ENCODE measurements around the gene PSD4.

Gene PSD4

GRCh38 chr2:113227290-113227689, 53.5 kb downstream of the PSD4 start (continued):
- TF ChIP-seq, protein P1, sequence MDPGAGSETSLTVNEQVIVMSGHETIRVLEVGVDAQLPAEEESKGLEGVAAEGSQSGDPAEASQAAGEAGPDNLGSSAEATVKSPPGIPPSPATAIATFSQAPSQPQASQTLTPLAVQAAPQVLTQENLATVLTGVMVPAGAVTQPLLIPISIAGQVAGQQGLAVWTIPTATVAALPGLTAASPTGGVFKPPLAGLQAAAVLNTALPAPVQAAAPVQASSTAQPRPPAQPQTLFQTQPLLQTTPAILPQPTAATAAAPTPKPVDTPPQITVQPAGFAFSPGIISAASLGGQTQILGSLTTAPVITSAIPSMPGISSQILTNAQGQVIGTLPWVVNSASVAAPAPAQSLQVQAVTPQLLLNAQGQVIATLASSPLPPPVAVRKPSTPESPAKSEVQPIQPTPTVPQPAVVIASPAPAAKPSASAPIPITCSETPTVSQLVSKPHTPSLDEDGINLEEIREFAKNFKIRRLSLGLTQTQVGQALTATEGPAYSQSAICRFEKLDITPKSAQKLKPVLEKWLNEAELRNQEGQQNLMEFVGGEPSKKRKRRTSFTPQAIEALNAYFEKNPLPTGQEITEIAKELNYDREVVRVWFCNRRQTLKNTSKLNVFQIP (CRISPR knock-in tag; IDR thresholded peaks at IDR 0.05; ENCODE audit: borderline replicate concordance, low read depth): no peak

- no peak for TF ChIP-seq ZC3H10 (CRISPR knock-in tag; IDR thresholded peaks at IDR 0.05)
- TF ChIP-seq ARNTL (CRISPR knock-in tag; IDR thresholded peaks at IDR 0.05; ENCODE audit: borderline replicate concordance, low read depth): no peak
- no peak for TF ChIP-seq GLIS3 (CRISPR knock-in tag; IDR thresholded peaks at IDR 0.05)
- TF ChIP-seq, protein P2, sequence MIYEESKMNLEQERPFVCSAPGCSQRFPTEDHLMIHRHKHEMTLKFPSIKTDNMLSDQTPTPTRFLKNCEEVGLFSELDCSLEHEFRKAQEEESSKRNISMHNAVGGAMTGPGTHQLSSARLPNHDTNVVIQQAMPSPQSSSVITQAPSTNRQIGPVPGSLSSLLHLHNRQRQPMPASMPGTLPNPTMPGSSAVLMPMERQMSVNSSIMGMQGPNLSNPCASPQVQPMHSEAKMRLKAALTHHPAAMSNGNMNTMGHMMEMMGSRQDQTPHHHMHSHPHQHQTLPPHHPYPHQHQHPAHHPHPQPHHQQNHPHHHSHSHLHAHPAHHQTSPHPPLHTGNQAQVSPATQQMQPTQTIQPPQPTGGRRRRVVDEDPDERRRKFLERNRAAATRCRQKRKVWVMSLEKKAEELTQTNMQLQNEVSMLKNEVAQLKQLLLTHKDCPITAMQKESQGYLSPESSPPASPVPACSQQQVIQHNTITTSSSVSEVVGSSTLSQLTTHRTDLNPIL (CRISPR knock-in tag; IDR thresholded peaks at IDR 0.05; ENCODE audit: low read depth): no peak
- TF ChIP-seq ESRRG (CRISPR knock-in tag; IDR thresholded peaks at IDR 0.05): no peak
- TF ChIP-seq ZNF8 (CRISPR knock-in tag; IDR thresholded peaks at IDR 0.05): no peak
- TF ChIP-seq OSR1 (CRISPR knock-in tag; IDR thresholded peaks at IDR 0.05): no peak
- TF ChIP-seq CSRNP3 (CRISPR knock-in tag; IDR thresholded peaks at IDR 0.05): no peak
- TF ChIP-seq RARB (CRISPR knock-in tag; IDR thresholded peaks at IDR 0.05): no peak
- no peak for TF ChIP-seq TSHZ2 (CRISPR knock-in tag; IDR thresholded peaks at IDR 0.05)
- no peak for TF ChIP-seq PPARA (CRISPR knock-in tag; IDR thresholded peaks at IDR 0.05; ENCODE audit: borderline replicate concordance)
- no peak for TF ChIP-seq ZFP30 (CRISPR knock-in tag; IDR thresholded peaks at IDR 0.05)
- TF ChIP-seq ZFP3 (CRISPR knock-in tag; IDR thresholded peaks at IDR 0.05): no peak
- TF ChIP-seq CSDC2 (CRISPR knock-in tag; IDR thresholded peaks at IDR 0.05): no peak
- no peak for TF ChIP-seq SNAI2 (CRISPR knock-in tag; IDR thresholded peaks at IDR 0.05)
- TF ChIP-seq TOX (CRISPR knock-in tag; IDR thresholded peaks at IDR 0.05; ENCODE audit: borderline replicate concordance): no peak
- TF ChIP-seq, protein P3, sequence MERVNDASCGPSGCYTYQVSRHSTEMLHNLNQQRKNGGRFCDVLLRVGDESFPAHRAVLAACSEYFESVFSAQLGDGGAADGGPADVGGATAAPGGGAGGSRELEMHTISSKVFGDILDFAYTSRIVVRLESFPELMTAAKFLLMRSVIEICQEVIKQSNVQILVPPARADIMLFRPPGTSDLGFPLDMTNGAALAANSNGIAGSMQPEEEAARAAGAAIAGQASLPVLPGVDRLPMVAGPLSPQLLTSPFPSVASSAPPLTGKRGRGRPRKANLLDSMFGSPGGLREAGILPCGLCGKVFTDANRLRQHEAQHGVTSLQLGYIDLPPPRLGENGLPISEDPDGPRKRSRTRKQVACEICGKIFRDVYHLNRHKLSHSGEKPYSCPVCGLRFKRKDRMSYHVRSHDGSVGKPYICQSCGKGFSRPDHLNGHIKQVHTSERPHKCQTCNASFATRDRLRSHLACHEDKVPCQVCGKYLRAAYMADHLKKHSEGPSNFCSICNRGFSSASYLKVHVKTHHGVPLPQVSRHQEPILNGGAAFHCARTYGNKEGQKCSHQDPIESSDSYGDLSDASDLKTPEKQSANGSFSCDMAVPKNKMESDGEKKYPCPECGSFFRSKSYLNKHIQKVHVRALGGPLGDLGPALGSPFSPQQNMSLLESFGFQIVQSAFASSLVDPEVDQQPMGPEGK (CRISPR knock-in tag; IDR thresholded peaks at IDR 0.05; ENCODE audit: borderline replicate concordance): no peak
- no peak for ATAC-seq
Observed at GRCh38 chr2:113227698-113228097, 53.9 kb downstream of the PSD4 start.

GRCh38 chr2:113228351-113228750, 54.6 kb downstream of the PSD4 start:
- TF ChIP-seq ZNF565 (CRISPR knock-in tag; conservative IDR thresholded peaks at IDR 0.05; ENCODE audit: low read depth) (no peak), CSDC2 (CRISPR knock-in tag; IDR thresholded peaks at IDR 0.05) (no peak), TOX (CRISPR knock-in tag; IDR thresholded peaks at IDR 0.05; ENCODE audit: borderline replicate concordance) (no peak), ZC3H10 (CRISPR knock-in tag; IDR thresholded peaks at IDR 0.05) (no peak), ZFP30 (CRISPR knock-in tag; IDR thresholded peaks at IDR 0.05) (no peak), TCF4 (CRISPR knock-in tag; IDR thresholded peaks at IDR 0.05; ENCODE audit: borderline replicate concordance) (no peak), BACH2 (CRISPR knock-in tag; IDR thresholded peaks at IDR 0.05; ENCODE audit: borderline replicate concordance) (no peak)
- no peak for ATAC-seq

All from SK-N-SH treated with all-trans-retinoic acid at 6 μM for 48 hours (cell line).